ENCODE results near the gene DOCK1.
"Not testable (repeated sequence)": the region's sequence is repeated elsewhere in the genome, so short reads cannot be mapped to it uniquely, and the experiment has no call there.

DOCK1 gene

DNA sequence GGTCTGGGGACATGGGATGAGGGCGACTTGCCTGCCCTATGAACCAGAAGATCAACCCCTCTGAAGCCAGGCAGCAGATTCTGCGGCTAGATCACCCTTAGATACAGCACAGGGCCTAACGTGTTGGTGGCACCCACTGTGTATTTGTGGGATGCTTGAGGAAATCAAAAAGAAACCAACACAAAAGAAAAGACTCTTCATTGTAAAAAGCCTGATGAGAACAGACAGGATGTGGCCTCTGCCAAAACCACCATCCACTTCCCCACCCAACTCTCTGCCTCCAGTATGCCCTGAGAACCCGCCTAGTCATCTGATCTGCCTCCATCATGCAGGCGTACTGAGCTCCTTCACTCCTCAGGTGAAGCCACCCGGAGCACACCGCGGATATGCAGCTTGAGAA lies 388.4 kb downstream of the DOCK1 start:
- no peak for DNase-seq

DNA sequence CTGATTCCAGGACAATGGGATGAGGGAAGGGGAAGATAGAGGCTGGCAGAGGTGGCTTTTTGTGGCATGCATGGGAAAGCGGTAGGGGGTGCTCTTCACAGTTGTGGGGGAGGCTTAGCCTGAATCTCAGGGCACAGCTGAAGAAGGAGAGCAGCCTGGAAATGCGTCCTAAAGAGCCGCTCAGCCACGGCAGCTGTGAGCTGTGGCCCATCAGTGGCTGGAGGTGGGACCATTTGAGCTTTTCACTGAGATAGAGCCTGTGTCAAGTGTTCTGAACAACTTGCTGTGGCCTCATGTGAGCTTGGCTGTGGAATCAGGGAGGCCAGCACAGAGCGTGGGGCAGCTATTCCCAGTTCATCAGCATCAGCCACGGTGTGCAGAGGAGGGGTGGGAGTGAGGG lies 391.5 kb downstream of the DOCK1 start:
- no peak for DNase-seq

DNA sequence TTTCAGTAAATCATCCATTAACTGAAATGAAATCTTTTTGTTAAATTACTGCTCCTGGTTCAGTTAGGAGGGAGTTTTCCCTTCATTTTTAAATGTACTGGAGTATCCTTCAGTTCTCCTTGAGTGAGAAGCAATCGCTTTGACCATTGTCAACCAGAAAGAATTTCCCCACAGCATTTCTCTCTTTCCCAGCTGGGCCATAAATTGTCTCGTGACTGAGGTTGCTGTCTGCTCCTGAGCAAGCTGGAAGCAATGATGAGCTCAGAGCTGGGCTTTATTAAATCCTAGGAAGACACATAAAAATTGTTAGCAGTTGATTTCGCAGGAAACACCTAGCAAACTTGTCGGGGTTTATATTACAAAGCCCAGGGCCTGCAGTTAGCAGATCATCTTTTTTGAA lies 393.2 kb downstream of the DOCK1 start:
- no peak for DNase-seq

DNA sequence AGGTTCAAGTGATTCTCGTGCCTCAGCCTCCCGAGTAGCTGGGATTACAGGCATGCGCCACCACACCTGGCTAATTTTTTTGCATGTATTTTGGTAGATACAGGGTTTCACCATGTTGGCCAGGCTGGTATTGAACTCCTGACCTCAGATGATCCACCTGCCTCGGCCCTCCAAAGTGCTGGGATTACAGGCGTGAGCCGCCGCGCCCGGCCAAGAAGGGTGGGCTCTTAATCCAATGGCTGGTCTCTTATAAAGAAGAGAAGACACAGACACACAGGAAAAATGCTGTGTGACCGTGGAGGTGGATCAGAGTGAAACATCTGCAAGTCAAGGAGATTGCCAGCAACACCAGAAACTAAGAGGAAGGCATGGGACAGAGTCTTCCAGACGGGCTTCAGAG lies 394.0 kb downstream of the DOCK1 start:
- not testable (repeated sequence) for DNase-seq

DNA sequence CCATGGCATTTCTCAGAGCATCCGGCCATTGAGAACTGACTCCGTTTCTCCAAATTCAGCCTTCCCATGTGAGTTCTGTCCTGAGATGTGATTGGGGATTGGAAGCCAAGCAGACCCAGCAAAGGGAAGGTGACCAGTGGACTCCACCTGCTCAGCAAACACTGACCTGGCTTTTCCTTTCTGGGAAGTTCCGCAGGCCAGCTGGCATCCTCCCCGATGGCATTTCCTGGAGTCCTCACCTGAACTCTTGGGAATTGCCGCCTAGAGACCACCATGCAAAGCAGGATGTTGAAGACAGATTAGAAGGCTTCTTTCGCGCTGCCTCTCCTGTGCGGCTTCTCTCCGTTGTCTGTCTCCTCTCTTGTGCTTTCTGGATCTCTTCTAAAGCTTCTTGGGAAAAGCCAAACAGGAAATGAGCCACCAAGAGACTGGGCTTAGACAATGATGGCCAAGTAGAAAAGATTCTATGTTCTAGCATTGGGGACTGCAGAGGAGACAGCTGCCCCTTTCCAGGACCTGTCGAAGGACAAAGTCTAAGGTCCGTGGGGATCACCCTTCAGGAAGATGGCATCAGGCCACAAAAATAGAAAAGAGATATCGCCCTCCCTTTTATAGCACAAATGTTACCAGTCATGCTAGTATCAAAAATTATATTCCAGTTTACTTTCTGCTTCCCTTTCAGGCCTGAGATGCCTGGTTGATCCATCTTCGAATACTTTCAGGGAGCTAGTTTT lies 394.9 kb downstream of the DOCK1 start:
- no peak for DNase-seq

DNA sequence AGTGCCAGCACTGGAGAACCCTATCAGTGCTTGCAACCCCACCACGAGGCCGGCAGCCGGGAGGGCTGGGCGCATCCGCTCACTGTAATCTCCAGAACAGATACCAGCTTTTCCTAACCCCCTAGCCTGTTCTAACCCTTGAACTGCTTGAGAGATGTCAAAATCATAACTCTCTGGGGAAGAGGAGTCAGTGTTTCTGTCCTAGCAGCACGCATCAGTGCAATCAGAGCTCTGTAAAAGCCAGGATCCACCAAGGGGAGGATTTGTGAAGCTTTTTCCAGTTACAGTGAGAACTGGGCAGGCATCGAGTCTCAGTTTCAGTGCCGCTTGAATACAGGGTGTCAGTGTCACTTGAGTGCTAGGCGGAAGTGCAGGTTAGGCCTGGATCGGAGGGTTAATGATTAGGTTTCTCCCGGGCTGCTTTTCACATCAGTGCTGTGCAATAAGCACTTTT lies 395.7 kb downstream of the DOCK1 start:
- DNase-seq = no peak

DNA sequence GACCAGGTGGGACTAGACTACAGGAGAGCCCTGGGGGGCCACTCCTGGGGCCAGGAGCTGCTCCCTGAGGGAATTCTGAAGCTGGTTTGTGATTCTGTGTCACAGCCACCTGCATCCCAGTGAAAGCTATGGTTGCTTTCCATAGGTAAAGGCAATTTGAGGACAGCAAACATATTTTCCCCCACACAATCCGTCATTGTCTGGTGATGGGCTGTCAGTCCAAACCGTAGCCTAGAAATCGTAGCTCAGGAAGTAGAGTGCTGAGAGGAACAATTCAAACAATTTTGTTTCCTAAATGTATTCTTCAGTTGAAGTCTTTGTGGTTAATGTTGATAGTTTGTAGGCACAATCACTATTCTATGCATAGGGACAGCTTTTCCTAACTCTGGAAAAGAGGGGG lies 397.1 kb downstream of the DOCK1 start:
- DNase-seq = no peak

DNA sequence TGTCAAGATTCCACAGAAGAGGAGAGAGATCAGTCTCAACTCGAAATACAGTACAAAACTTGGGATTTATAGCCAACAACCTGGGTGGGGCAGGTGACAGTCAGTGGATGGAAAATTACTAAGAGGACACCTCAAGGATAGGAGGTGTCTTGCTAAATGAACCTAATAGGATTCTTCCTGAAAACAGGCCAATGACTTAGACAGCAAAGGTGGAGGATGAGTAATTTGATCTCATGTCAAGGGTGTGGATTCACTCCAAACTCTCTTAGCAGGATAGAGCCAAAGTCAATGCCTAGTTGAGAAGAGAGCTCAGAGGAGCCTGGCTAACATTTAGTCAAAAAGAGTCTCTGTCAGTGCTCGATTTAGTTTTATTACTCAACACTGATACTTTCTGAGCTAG lies 397.9 kb downstream of the DOCK1 start:
- DNase-seq = no peak

DNA sequence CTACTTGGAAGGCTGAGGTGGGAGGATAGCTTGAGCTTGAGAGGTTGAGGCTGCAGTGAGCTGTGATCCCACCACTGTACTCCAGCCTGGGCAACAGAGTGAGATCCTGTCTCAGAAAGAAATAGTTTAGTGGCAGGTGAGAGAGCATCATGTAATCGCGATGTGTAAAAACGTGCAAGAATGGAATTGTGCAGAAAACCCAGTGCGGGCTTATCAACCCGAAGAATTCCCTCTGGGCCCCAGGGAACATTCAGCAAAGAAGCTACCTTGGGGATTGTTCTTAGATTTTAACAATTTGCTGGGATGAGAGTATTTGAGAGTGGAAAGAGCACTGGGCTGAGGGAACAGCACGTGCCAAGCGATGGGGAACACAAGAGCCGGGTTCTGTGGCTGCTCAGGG lies 398.5 kb downstream of the DOCK1 start:
- no peak for DNase-seq

DNA sequence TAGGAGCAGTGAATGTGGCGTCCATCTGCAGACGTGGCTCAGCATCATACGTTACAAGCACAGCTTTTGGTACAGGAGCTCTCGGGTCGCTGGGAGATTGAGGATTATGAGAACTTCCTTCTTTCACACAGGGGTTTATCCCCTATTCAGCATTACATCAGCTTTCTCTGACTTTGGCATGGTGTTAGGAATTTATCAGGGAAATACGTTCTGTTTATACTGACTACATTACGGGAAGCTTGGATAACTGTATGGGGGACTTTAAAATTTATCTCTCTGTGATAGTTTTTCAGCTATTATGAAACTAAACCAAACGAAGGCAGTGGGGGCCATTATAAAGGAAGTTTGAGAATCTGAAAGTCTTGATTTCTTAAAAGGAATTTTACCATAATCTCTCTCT lies 401.3 kb downstream of the DOCK1 start:
- no peak for DNase-seq

DNA sequence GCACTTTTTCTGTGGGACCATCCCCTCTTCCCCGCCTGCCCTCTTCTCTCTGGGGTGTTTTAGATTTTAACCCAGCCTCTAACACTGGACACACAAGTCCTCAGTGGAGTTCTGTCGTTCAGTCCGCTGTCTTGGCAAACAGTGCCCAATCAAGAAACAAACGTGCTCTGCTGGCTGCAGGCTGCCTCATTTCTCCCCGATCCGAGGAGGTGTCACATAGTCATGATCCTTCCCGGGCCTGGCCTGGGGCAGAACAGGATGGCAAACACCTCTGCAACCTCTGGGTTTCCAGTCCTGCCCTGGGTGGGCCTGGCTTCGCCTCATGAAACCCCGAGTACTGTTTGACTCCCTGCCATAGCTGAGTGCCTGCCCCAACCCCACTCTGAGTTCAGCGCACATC lies 402.1 kb downstream of the DOCK1 start:
- no peak for DNase-seq

DNA sequence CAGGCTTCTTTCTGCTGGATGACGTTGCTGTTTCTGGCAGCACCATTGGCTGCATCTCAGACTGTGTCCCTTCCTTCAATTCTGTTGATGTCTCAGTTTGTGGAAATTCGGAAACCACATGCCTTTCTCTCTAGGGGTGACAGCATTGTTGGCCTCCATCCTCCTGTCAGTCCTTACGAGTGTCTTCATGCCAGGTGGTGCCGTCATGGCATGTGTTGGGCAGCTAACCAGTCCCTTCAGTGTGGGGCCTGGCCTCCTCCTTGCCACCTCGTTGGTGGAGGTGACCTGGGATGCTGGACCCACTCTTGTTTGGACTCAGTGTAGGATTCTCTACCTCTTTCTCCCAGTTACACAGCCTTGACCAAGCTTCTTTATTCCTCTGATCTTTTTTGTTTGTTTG lies 402.8 kb downstream of the DOCK1 start:
- no peak for DNase-seq

DNA sequence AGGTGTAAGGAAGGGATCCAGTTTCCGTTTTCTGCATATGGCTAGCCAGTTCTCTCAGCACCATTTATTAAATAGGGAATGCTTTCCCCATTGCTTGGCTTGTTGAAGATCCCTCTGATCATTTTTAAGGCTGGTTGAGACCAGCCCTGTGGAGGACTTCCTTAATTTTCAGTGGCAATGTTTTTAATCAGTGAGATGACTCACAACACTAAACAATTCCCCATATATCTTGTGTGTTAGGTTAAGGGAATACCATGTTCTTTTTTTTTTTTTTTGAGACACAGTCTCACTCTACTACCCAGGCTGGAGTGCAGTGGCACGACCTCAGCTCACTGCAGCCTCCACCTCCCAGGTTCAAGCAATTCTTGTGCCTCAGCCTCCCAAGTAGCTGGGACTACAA lies 404.4 kb downstream of the DOCK1 start:
- not testable (repeated sequence) for DNase-seq

DNA sequence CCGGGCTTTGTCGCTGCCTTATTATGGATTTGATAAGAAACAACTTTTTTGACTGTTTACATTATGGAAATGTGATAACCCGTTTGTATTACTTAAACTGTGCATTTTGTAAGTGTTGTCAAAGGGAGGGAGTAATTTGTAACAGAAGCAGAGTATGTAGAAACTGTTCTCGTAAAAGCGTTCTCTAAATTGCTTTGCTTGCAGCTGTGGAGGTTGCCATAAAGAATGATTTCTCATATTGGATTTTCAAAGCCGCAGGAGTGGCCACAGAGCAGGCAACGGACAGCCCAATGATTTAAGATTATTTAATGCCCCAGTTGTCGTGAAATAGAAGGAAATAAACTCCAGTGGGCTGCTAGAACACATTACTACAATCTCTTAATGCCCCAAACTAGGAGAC lies 405.2 kb downstream of the DOCK1 start:
- DNase-seq = no peak

DNA sequence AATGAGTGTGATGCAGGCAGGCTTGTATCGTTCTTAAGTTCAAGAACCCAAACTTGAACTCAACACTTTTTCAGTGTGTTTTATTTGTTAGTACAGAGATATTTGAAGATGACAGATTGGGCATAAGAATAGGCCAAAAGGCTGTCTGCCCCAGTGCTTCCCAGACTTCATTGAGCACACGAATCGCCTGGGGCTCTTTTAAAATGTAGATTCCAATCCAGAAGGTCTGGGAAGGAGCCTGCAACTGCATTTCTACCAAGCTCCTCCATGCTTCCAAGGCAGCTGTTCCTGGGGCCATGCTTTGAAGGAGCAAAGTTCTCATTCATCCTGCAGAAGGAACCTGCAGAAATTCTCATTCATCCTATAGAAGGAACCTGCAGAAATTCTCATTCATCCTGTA lies 405.7 kb downstream of the DOCK1 start:
- DNase-seq = no peak

DNA sequence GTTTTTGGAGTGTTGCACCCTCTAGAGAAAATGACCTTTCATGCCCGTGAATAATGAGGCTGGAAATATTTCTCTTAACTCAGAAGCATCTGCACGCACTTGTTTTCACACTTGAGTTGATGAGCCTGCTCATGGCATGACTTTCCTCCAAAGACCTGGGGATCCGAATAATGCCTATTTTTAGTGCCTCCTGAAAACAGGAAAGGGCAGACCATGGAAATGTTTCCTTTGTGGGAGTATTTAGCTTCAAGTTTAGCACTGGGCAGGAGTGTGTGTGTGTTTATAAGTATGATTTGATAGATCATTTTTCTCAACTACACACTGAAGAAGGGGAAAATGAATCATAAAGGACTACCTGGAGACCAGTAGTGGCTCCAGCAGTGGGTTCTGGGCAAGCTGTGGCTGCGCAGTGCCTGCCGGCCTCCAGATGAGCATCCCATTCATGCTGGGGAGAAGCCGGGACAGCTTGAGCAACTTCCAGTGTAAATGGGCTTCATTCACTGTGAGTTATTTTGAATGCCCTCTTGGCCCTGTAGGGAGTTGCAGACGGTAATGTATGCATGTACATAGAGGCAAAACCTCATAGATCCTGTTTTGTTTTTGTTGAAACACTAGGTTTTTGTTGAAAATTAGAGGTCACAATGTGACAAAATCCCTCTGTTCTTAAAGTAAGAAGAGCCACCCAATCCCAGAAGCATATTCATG lies 408.9 kb downstream of the DOCK1 start:
- no peak for DNase-seq

DNA sequence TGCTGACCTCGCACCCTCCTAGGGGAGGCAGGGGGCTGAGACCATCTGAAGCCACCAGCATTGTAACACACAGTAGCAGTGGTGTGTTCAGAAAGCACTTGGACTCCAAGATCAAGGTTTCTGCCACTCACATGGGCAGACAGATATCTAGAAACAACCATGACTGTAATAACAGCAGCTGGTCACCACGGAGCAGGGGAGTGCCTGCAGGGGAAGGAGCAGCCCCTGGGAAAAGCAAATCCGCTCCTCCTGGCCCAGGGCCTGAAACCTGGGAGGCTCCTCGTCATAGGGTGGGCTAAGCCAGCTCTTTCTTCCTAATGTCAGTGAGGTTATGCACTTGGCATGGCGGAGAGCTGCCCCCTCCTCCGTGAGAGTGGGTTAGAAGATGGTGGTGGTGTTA lies 409.6 kb downstream of the DOCK1 start:
- no peak for DNase-seq

DNA sequence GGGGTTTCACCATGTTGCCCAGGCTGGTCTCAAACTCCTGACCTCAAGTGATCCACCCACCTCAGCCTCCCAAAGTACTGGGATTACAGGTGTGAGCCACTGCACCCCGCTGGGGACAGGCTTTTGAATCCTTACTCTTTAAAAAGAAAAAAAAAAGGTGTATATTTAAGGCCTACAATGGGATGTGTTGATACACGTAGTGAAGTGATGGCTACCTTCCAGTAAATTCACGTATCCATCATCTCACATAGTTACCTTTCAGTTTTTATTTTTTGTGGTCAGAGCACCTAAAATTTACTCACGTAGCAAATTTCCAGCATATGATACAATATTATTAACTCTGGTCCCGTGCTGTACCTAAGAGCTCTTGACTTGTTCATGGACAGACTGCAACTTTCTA lies 410.7 kb downstream of the DOCK1 start:
- DNase-seq = no peak

DNA sequence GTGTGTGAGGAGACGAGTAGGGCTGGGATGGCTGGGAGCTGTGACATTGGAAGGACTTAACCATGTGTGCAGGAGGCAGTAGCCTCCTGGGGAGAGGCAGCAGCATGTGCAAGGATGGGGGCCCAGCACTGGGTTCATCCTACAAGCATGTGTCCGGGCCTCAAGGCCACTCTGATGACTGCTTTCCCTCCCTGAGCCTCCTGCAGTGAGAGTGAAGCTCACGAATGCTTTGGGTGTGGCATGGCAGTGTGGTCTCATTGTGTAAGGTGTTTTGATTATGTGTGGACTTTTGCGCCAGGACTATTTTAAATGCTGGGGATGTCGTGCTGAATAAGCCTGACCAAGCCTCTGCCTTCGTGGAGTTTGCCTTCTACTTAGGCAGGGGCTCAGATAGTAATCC lies 413.2 kb downstream of the DOCK1 start:
- DNase-seq = peak; percentile 8

DNA sequence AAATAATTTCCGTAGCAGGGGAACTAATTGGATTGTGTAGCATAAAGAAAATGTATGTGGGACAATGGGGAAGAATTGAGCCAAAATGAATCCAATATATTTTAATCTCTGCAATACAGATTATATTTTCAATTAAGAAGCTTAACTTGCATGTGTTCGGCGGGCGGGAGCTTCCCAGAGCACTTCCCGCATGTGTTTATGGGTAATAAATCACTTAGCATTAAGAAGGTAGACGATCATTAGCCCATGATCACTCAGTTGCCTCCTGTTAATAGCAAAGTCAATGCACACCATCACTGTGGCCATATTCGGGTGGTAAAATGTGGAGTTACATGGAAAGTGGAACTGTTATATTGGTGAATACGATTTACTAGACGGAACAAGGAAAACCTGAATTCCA lies 414.0 kb downstream of the DOCK1 start:
- no peak for DNase-seq

DNA sequence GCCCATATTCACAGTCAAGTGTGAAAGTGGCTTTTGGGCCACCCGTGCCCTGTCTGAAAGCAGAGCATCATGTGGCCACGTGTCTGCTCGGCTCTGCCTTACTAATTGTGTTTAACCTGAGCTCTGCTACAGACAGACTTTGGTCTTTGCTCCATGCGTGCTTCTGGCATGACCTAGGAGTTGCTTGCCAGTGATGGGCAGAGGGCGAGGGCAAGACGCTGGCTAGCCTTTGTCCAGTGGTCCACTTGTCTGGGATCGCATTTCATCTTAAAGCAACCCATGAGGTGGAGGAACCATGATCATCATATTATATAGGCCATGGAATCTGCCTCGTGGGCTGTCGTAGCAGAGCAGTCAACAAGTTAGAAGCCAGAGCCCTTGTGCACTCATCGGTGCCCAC lies 414.5 kb downstream of the DOCK1 start:
- DNase-seq = no peak

DNA sequence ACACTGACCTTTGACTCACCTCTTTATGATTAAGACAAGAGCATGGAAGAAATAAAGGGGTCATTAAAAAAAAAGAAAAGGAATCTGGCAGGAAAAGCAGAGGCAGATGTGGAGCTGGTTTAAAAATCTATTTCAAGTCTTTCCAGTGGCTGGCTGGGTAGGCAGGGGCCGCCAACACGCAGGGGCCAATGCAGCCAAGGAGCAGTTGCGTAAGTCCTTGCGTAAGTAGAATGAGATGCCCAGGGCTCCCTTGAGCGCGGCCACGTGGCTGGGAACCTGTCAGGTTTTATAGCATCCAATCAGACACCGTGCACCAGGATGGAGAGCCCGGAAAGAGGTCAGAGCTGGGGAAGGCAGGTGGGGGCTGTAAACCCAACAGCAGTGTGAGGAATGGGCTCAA lies 414.9 kb downstream of the DOCK1 start:
- no peak for DNase-seq

DNA sequence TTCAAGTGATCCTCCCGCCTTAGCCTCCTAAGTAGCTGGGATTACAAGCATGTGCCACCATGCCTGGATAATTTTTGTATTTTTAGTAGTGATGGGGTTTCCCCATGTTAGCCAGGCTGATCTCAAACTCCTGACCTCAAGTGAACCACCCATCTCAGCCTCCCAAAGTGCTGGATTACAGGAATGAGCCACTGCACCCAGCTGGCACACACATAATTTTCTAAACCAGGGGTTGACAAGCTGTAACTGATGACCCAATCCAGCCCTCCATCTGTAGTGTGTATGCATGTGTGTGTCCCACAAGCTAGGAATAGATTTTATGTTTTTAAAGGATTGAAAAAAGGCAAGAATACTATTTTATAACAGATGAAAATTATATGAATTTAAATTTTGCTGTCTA lies 417.1 kb downstream of the DOCK1 start:
- no peak for DNase-seq

DNA sequence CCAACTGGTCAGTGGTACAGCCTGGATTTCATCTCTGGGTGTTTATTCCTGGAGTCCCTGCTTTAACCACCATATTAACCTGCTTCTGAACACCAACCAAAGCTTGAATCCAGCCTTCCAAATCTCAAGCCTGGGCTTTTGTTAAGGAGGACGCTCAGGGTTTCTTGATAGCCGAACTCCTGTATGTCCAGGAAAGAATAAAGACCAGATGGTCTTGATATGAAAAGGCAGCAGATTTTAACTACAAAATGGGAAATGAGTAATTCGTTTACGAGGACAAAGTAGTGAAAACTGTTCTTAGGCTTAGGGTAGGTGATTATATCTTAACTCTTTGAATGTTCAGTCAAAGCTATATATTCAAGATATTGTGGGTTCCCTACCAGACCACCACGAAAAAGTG lies 420.3 kb downstream of the DOCK1 start:
- DNase-seq = no peak

DNA sequence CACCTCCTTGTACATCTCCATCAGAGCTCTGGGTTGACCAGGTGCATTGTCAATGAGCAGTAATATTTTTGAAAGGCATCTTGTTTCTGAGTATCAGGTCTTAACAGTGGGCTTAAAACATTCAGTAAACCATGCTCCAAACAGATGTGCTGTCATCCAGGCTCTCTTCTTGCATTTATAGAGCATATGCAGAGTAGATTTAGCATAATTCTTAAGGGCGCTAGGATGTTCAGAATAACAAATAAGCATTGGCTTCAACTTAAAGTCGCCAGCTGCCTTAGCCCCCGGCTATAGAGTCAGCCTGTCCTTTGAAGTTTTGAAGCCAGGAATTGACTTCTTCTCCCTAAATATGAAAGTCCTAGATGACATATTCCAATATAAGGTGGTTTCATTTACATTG lies 421.7 kb downstream of the DOCK1 start:
- DNase-seq = no peak
